H1 (cell line): ENCODE measurements around the gene CFAP161.

ENCODE experiments used
- CBX5 ChIP-seq: fragments of 300-800, 300-1000 bp; sonication (generic); IDR thresholded peaks from 2 replicates; pipeline ENCODE4 v1.7.1; 2016; ENCODE audit warnings: antibody characterized with exemption, low read length, low read depth
- CHD2 ChIP-seq: IDR thresholded peaks from 2 replicates; pipeline ENCODE4 v1.6.1; 2012; ENCODE audit warnings: low read length, improper control_type of control experiment
- CTCF ChIP-seq, 3 experiments: IDR thresholded peaks; 1 replicate in 2 of 3; 2 replicates in 1 of 3; pipeline versions ENCODE4 v1.5.1 to v1.6.1; 2011; ENCODE audit warnings: low read length in 3 of 3, mild to moderate bottlenecking in 3 of 3, inconsistent platforms in 2 of 3, low read depth in 1 of 3, moderate library complexity in 1 of 3; ENCODE audit not compliant: insufficient read depth in 1 of 3; ENCODE audit errors: control extremely low read depth in 1 of 3
- EZH2 ChIP-seq: fragments of 200-600 bp; sonication (generic); IDR thresholded peaks from 2 replicates; pipeline ENCODE4 v1.7.1; 2012; ENCODE audit warnings: low read depth, mild to moderate bottlenecking, moderate library complexity, low read length, inconsistent platforms; ENCODE audit not compliant: severe bottlenecking
- GABPA ChIP-seq: IDR thresholded peaks from 2 replicates; pipeline ENCODE4 v1.6.1; 2011; ENCODE audit warnings: mild to moderate bottlenecking, low read length, moderate library complexity, borderline replicate concordance; ENCODE audit not compliant: insufficient read depth
- HDAC6 ChIP-seq: IDR thresholded peaks from one replicate; pipeline ENCODE4 v1.7.1; 2012; ENCODE audit warnings: low read depth, mild to moderate bottlenecking, inconsistent platforms, low read length, moderate library complexity
- POLR2A ChIP-seq, 2 experiments: IDR thresholded peaks; 1 replicate in 1 of 2; 2 replicates in 1 of 2; pipeline ENCODE4 v1.6.1; 2011; ENCODE audit warnings: low read depth in 2 of 2, low read length in 2 of 2, mild to moderate bottlenecking in 2 of 2; ENCODE audit errors: control extremely low read depth in 1 of 2
- SP1 ChIP-seq: IDR thresholded peaks from 2 replicates; pipeline ENCODE4 v1.6.1; 2011; ENCODE audit warnings: low read depth, low read length
- SP2 ChIP-seq: IDR thresholded peaks from 2 replicates; pipeline ENCODE4 v1.6.1; 2012; ENCODE audit warnings: mild to moderate bottlenecking, low read length, inconsistent platforms
- TAF1 ChIP-seq: IDR thresholded peaks from 2 replicates; pipeline ENCODE4 v1.6.1; 2011; ENCODE audit warnings: mild to moderate bottlenecking, low read depth, low read length
- ZNF274 ChIP-seq: IDR thresholded peaks from 2 replicates; pipeline ENCODE4 v1.7.0; 2012; ENCODE audit warnings: low read length, borderline replicate concordance; ENCODE audit errors: extremely low read depth
- TF ChIP-seq, protein P1 (sequence below): IDR thresholded peaks from 2 replicates; pipeline ENCODE4 v1.6.1; 2012; ENCODE audit warnings: low read length, inconsistent platforms

- TF ChIP-seq ZNF274 (no peak), HDAC6 (no peak), TAF1 (no peak), CTCF (IDR thresholded peaks at IDR 0.05; ENCODE audit: control extremely low read depth in 1 of 3, insufficient read depth in 1 of 3, low read depth in 1 of 3, low read length in 3 of 3) (no peak), CBX5 (no peak), EZH2 (no peak), CHD2 (no peak), GABPA (no peak), POLR2A (IDR thresholded peaks at IDR 0.05; ENCODE audit: control extremely low read depth in 1 of 2, low read depth in 2 of 2, low read length in 2 of 2) (no peak), SP1 (no peak), SP2 (no peak)
- TF ChIP-seq, protein P1, sequence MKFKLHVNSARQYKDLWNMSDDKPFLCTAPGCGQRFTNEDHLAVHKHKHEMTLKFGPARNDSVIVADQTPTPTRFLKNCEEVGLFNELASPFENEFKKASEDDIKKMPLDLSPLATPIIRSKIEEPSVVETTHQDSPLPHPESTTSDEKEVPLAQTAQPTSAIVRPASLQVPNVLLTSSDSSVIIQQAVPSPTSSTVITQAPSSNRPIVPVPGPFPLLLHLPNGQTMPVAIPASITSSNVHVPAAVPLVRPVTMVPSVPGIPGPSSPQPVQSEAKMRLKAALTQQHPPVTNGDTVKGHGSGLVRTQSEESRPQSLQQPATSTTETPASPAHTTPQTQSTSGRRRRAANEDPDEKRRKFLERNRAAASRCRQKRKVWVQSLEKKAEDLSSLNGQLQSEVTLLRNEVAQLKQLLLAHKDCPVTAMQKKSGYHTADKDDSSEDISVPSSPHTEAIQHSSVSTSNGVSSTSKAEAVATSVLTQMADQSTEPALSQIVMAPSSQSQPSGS: no peak
These were observed 20.2 kb upstream of the CFAP161 start for GRCh38 chr15:81113861-81114291.
